Islet of Langerhans (tissue), 1 donor: ENCODE data around the gene CD244.
"Not testable (repeated sequence)": the region's sequence is repeated elsewhere in the genome, so short reads cannot be mapped to it uniquely, and the experiment has no call there.

Experiments used
- FAIRE-seq: peaks from one replicate; lab custom pipeline; 2011; peaks lifted over from hg19 to GRCh38; lab: Jason Lieb, UNC

The CD244 gene

DNA sequence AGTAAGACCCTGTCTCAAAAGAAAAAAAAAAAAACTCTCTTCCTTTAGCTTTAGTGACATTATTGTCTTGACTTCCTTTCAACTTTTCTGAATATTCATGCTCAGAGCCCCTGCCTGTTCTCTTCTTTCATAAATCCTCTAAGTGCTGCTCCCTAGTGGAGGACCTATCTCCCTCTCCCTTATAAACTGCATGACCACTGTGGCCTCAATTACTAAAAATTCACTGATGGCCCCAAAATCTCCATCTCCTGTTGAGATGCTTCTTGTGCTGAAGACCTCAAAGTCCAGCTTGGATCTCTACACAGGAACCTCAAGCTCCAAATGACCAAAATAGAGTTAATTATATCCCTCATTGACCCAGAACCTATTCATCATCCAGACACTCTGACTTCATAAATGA, 14.5 kb upstream of the CD244 start:
- FAIRE-seq: no peak

DNA sequence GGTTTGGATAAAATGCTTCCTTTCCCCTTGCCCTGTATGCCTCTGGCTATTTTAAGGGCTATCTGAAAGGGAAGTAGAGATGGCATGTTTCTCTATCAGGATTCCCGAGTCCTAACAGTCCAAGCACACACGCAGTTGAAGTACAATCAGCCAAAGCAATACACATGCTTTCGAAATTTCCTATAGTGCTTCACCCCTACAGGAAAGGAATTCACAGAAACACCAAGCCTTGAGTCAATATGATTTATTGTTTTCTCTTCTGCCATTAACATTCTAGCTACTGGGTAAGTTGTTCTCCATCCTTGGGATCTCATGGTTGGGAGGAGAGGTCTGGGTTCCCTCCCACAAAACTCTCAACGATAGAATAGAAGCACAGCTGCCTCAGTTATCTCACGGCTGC, 13.6 kb upstream of the CD244 start:
- FAIRE-seq: no peak

DNA sequence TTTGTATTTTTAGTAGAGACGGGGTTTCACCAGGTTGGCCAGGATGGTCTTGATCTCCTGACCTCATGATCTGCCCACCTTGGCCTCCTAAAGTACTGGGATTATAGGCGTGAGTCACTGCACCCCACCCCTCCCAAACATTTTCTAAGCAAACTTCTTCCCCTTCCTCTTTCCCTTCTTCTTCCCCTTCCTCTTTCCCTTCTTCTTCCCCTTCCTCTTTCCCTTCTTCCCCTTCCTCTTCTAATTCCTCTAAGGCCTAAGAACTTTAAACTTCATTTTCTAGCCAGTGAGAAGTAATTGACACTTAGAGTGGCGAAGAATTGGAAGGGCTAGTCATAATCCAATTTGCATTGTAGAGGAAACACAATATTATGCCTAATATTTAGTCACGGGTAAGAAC, 12.9 kb upstream of the CD244 start:
- not testable (repeated sequence) for FAIRE-seq

DNA sequence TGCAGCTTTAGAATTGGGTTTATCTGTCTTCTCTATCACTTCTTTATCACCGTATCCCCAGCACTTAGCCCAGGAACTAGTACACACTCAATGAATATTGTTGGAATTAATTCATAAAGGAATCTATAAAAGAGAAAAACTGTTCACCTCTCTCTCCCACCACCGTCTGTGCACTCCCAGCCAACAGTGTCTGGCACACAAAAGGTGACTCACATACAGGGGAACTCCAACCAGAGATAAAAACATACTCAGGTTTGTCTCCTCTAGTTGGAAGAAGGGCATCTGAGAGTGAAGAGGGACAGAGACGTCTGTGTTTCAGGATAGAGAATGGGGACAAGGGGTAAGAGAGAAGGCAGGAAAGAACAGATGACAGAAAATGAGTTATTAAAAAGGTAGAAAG, 12.2 kb upstream of the CD244 start:
- FAIRE-seq: no peak

DNA sequence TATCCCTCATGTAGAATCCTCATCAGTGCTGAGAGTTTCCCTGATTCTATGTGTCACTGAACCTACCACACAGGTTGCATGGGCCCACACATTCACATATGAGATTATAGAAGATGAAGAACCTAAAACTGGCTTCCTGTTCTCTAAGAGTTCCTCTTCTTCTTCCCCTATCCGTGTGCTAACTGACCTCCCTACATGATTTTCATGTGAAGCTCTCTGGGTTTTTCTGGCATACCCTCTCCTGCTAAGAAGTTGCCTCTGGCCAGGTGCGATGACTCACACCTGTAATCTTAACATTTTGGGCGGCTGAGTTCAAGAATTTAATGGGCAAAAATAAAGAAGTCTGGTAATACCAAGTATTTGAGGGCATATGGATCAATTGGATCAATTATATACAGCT, 5.5 kb upstream of the CD244 start:
- FAIRE-seq: no peak

DNA sequence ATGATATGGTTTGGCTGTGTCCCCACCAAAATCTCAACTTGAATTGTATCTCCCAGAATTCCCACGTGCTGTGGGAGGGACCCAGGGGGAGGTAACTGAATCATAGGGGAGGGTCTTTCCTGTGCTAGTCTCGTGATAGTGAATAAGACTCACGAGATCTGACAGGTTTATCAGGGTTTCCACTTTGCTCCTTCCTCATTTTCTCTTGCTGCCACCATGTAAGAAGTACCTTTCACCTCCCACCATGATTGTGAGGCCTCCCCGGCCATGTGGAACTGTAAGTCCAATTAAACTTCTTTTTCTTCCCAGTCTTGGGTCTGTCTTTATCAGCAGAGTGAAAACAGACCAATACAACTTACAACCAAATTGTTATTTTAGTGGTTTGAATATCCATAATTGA, 5.0 kb upstream of the CD244 start:
- FAIRE-seq: not testable (repeated sequence)

DNA sequence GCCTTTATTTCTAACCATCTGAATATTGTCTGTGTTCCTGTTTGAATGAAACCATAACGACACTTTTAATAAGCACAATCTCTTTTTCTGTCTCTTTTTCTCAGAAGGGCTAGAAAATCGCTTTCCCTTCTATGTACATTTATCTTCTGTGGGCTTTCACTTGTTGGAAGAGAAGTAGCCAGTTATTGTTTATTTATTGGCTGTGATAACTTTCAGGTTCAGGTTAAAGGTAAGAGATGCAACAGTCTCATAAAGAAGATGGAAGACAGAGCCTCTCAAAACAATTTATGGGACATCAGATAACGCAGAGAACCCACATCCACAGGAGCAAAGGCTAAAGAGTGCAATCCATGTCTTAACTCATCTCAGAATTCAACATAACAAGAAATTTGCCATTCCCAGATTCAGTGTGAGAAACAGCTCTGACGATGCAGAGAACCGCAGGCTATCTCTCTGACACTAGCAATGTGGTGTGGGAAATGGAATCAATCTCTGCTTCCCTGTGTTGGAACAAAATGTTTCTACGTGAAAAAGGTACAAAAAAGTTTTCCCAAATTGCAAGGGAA, 4.1 kb upstream of the CD244 start:
- FAIRE-seq: no peak

DNA sequence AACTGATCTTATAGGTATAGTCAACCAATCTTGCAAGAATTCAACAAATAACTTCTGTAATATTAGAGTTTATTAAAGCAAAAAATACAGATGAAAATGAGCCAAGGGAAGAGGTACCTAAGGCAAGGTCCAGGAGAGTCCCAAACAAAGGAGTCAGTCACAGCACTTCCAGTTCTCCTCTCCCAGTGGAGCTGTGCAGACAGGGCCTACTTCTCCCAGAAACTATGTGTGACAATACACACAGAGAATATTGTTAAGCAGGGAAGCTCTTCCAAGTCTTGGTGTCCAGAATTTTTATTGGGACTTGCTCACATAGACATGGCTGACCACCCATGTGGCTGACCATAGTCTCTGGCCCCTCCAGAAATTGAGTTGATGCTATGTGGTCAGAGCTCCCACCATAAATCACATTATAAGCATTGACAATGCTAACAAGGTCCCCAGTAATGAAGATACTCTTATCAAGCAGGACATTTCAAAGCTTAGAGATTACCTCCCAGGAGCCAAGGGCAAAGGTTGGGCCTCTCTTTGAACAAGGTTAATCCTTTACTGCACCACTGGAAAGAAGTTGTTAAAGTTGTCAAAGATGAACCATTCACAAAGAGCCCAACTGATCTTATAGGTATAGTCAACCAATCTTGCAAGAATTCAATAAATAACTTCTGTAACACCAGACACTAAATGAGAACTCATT, 3.5 kb upstream of the CD244 start:
- no peak for FAIRE-seq

DNA sequence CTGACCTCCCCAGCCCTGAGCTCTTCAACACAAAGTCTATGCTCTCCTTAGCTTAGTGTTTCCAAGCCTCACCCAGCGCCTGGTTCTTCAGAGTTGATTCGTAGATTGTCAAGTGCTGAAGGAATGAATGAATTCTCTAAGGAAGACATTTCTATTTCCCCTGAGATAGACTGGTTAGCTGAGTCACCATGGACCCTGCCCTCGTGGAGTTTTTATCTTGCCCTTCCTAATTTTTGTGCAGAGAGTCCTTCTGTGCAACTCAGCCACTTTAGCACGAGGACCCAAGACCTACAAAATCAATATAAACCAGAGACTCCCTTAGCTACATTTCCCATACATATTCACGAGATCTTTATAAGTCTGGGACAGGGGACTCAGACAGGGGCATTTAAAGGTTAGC, 2.6 kb upstream of the CD244 start:
- FAIRE-seq: no peak

DNA sequence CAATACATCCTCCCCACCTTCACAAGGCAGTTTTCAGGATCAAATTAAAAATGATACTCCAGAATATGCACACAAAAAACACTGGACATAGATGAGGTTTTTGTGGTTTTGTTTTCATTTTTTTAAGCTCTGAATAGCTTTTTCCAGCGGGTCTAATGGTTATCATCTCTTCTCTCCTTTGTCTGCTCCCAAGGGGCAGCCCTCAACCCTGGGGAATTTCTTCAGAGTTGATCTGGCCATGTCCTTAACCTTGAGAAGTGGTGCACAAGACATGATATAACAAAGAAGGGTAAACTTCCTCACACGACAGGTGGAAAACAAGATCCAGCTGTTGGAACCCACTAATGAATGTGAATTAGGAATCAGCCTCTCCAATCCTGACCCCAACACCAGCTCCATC, 1.5 kb upstream of the CD244 start:
- no peak for FAIRE-seq

DNA sequence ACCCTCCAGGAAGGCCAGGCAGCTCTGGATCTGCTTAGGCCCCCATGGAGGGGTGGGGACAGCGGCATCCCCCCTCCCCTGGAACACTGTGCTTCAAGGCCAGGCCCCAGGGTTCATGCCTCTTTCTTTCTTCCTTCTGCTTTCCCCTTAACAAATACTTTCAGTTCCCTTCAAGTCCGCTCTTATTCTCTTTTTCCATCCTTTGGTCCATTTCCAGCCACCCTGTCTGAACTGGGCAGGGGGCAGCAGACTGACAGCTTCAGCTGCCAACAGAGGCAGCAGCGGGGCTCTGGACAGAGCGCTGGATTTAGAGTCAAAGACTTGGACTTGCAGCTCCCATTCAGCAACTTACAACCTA, 1.1 kb upstream of the CD244 start:
- no peak for FAIRE-seq

DNA sequence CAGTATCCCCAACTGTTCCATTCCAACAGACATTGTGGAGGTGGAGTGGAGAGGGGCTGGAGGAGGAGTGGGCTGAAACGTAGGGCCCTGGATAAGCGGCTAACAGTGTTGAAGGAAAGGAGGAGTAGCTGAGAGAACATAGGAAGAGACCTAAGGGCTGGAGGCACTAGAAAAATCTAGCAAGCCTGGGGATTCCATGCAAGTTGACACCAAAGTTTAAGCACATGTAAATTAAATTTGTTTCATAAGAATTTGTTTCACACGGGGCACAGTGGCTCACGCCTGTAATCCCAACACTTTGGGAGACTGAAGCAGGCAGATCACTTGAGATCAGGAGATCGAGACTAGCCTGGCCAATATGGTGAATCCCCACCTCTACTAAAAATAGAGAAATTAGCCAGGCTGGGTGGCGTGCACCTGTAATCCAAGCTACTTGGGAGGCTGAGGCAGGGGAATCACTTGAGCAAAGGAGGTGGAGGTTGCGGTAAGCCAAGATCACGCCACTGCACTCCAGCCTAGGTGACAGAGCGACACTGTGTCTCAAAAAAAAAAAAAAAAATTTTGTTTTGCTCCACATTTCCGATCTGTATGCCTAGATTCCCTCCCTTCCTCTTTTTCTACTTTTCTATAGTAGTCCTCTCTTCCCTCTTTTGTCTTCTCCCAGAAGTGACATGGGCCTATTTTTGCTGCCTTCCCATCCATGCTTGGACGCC, 530 bp upstream of the CD244 start:
- FAIRE-seq: no peak

DNA sequence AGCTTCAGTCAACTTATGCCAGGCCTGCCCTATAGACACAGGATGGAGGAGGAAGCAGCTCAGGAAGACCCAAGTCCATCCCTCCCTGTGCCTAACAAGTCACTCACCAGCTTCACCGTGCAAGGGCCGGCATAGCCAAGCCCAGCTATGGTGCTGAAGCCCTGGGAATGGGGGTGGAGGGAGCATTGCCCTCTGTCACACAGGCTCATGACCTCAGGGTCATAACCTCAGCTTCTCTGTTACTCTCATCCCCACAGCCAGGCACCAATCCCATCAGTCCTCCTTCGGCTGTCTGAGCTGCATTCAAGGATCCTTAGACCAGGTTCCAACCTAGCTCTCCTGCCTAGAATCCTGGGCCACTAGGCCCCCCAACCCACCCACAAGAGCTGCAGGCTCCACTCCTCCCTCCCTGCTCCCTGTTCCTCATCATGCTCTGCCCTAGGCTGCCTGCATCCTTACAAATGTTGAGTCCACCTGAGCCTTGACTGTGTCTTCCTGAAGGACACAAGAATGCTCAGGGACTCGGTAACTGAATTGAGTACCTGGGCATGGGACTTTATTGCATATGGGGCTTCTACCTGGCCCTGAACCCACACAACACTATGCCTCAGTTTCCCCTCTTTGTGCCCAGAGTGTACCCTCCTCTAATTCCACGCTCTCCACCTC, 1.7 kb downstream of the CD244 start:
- no peak for FAIRE-seq

DNA sequence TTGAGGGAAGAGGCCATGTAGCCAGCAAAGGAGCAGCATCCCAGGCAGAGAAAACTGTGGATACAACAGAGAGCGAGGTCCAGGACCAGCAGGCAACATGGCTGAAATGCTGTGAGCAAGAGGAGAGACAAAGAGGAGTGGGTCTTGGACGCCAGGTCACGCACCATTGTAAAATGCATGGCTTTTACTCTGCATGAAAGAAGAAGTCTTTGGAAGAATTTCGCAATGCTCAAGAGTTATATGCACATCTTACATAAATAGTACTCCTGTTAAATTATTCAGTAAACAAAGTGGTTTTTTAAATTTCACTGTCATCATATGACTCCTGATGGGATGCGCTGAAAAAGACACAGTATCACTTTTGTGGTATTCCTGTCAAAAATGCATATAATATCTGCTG, 3.5 kb downstream of the CD244 start:
- FAIRE-seq: no peak

DNA sequence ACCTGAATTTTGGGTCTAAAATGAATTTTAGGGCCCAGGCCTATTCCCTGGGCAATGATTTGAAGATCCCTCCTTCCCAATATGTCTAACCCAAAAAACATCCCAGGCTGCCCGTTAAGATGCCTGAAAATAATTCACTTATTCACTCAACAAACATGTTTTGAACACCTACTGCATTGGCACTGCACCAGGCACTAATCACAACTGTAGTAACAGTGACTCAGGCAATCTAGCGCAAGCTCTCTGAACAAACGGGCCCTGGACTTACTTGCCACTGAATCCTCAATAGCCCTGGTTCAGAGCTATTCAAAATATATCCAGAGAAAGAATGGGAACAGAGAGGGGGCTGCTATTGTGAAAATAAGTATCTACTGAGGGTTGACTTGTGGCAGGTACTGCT, 4.2 kb downstream of the CD244 start:
- FAIRE-seq: no peak

DNA sequence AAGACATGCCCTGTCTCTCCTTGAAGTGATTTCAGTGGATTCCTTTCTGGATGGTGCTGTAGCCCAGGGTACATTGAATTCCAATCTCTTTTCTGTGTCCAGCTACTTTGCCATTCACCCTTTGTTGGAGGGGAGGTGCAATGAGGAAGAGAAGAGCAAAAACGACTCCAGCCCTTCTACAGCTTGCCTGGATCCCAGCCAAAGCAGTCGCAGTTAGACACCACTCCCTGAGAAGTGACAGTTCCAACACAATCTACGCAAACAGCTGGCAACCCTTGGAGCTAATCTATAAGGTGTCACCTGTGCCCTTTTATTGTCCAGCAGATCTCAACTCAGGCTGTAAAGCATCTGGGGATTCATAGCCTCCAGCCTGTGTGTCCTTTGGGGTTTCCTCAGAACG, 4.6 kb downstream of the CD244 start:
- FAIRE-seq: no peak

DNA sequence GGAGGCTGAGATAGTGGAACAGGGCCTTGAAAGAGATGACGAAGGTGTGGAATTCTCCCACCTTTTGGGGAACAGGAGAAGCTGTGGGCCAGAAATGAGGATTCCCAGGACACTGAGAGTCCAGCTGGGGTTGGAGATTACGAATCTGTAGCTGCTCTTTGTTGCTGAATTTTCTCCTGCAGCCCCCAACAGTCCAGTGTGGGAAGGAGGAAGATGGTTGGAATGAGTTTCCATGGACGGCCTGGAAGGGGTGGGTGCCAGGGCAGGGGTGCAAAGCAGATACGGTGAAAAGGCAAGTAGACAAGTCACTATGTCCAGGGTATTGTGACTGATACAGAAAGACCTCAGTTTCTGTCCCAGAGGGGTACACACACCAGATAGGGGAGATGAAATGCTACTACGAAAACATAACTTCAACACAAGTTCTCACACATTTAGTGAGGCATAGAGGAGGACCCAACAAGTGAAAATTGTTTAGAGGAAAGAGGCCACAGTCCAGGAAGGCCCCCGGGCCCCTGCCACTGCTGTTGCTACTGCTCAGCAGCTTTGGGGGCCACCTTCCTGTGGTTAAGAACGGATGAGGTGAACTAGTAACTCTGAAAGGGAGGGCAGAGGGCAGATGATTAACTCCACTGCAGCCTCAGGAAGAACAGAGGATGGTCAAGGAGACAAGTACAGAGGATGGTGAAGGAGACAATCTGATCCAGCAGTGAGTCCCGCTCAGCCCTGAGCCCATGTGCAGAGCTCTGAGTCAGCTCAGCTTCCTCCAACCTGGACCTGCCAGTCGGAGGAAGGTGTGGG, 7.3 kb downstream of the CD244 start:
- FAIRE-seq: no peak

DNA sequence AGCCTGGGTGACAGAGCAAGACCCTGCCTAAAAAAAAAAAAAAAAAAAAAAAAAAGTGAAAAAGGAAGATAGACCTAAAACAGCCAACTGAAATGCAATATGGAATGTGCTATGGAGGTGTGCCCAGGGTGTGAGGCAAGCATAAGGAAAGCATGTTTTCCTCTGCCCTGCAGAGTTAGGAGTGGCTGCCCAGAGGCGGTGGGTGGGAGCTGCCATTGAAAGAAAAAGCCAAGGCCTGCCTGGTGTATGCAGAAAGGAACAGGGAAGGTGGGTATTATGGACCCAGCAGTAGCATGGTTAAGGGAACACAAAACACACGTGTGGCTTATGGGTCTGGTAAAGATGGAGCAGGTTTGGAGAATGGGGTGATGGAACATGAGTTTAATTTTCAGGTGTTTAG, 8.9 kb downstream of the CD244 start:
- no peak for FAIRE-seq

DNA sequence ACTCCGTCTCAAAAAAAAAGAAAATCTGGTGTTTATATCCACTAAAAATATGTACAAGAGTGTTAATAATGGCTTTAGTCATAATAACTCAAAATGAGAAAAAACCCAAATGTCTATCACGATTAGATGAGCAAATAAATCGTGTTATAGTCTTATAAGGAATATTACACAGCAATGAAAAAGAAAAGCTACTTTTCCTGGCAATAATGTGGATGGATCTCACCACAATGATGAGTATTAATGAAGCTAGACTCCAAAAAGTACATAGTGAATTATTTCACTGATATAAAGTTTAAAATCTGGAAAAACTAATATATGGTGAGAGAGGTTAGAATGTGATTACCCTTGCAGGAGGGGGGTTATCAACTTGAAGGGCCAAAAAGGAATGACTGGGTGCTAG, 9.7 kb downstream of the CD244 start:
- no peak for FAIRE-seq

DNA sequence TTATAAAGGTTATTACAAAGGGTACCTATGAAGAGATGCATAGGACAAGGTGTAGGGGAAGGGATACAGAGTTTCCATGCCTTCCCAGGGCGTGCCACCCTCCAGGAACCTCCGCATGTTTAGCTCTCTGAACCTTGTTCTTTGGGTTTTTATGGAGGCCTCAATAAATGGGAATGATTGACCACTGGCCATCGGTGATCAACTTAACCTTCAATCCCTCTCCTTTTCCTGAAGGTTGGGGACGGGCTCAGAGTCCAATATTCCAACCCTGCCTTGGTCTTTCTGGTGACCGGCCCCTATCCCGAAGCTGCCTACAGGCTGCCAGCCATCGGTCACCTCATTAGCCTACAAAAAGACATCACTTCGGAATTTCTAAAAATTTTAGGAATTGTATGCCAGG, 11.7 kb downstream of the CD244 start:
- FAIRE-seq: no peak

DNA sequence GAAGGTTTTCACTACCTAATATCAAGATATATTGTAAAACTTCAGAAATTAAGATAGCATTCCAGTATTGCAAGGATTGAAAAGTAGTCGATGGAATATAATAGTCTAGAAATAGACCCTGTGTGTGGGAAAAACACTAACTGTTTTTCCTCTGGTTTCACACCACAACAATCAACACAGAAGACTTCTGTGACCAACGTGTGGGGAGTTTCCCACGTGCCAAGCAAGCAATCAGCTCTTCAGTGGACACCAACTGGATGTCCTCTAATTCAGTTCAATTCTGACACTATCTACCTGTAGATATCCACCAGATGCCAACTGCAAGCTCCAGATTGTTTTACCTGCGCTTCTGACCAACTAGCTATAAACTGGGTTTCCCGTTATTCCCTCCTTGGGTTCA, 12.1 kb downstream of the CD244 start:
- no peak for FAIRE-seq

DNA sequence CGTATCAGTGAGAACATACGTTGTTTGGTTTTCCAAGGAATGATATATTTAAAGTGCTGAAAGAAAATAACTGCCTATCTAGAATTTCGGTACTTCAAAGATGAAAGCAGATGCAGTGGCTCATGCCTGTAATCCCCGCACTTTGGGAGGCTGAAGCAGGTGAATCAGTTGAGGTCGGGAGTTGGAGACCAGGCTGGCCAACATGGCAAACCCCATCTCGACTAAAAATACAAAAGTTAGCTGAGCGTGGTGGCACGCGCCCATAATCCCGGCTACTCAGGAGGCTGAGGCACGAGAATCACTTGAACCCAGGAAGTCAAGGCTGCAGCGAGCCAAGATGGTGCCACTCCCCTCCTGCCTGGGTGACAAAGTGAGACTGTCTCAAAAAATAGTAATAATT, 16.4 kb downstream of the CD244 start:
- no peak for FAIRE-seq
